Middle frontal gyrus (tissue), 1 donor: ENCODE data around the gene PFN4.
"Not testable (repeated sequence)": the region's sequence is repeated elsewhere in the genome, so short reads cannot be mapped to it uniquely, and the experiment has no call there.

Source experiments
- DNase-seq: peaks from one replicate; pipeline ENCODE4 v3.0.0-alpha.2; 2015; ENCODE audit warnings: low spot score; ENCODE audit errors: extremely low spot score

PFN4 gene

GRCh38 chr2:24111407-24111901 lies 11.7 kb downstream of the PFN4 start:
- no peak for DNase-seq

GRCh38 chr2:24110660-24111303 lies 12.4 kb downstream of the PFN4 start:
- DNase-seq: no peak

GRCh38 chr2:24109431-24109830 lies 13.7 kb downstream of the PFN4 start:
- DNase-seq: not testable (repeated sequence)

DNA sequence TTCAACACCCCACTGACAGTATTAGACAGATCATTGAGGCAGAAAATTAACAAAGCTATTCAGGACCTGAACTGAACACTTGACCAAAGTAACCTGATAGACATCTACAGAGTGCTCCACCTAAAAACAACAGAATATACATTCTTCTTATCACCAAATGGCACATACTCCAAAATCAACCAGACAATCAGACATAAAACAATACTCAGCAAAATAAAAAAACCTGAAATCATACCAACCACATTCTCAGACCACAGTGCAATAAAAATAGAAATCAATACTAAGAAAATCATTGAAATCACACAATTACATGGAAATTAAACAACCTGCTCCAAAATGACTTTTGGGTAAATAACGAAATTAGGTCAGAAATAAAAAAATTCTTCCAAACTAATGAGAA lies 15.8 kb downstream of the PFN4 start:
- DNase-seq: no peak

- no peak for DNase-seq
Measured at GRCh38 chr2:24106786-24107185, 16.3 kb downstream of the PFN4 start.

DNA sequence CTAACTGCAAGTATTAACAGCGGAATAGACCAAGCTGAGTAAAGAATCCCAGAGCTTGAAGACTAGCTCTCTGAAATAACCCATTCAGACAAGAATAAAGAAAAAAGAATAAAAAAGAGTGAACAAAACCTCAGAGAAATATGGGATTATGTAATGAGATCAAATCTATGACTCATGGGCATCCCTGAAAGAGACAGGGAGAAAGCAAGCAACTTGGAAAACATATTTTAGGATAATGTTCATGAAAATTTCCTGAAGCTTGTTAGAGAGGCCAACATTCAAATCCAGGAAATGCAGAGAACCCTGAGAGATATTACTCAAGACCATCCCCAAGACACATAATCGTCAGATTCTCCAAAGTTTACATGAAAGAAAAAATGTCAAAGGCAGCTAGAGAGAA lies 17.3 kb downstream of the PFN4 start:
- DNase-seq: no peak

- no peak for DNase-seq
Measured at GRCh38 chr2:24104906-24105305, 18.2 kb downstream of the PFN4 start.

GRCh38 chr2:24104110-24104650 lies 19.0 kb downstream of the PFN4 start:
- no peak for DNase-seq

DNA sequence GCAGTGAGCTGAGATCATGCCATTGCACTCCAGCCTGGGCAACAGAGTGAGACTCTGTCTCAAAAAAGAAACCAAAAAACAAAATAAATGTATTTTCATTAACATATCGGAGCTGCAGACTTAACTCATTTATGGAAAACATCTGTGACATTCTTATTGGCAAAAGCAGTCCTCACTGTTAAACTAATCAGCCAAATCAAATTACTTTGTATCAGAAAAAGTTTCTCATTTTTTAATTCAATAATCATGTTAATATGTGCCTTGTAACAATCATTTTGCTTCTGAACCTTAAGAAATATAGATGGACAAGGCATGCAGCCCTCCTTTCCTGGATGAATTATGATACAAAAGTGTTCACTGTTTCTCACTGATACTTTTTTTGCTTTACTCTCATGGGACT lies 20.5 kb downstream of the PFN4 start:
- no peak for DNase-seq

GRCh38 chr2:24101992-24102391 lies 21.1 kb downstream of the PFN4 start:
- DNase-seq: no peak

GRCh38 chr2:24100732-24101131 lies 22.4 kb downstream of the PFN4 start:
- DNase-seq: not testable (repeated sequence)

DNA sequence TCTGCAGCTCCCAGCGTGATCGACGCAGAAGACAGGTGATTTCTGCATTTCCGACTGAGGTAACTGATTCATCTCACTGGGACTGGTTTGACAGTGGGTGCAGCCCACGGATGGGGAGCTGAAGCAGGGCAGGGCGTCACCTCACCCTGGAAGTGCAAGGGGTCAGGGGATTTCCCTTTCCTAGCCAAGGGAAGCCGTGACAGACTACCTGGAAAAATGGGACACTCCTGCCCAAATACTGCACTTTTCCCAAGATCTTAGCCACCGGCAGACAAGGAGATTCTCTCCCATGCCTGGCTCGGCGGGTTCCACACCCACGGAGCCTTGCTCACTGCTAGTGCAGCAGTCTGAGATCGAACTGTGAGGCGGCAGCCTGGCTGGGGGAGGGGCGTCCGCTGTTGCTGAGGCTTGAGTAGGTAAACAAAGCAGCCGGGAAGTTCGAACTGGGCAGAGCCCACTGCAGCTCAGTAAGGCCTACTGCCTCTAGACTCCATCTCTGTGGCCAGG lies 27.9 kb downstream of the PFN4 start:
- DNase-seq: not testable (repeated sequence)

GRCh38 chr2:24093270-24093669 lies 29.9 kb downstream of the PFN4 start:
- DNase-seq: not testable (repeated sequence)

- DNase-seq: no peak
Measured at GRCh38 chr2:24088821-24089359, 34.2 kb downstream of the PFN4 start.

DNA sequence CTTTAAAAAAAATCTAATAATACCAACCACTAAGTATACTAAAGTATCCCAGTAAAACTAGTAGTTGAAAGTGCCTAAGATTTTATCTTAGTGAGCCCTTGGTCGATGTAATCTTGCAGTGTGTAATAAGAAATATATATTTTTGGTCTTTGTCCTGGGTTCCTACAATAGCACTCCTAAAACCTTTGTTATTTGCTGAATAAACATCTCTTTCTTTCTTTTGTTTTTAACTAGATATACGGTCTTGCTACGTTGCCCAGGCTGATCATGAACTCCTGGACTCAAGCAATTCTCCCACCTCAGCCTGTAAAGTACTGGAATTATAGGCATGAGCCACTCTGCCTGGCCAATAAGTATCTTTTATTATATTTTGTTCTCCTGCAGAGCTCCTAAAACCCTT lies 36.1 kb downstream of the PFN4 start:
- DNase-seq: no peak

DNA sequence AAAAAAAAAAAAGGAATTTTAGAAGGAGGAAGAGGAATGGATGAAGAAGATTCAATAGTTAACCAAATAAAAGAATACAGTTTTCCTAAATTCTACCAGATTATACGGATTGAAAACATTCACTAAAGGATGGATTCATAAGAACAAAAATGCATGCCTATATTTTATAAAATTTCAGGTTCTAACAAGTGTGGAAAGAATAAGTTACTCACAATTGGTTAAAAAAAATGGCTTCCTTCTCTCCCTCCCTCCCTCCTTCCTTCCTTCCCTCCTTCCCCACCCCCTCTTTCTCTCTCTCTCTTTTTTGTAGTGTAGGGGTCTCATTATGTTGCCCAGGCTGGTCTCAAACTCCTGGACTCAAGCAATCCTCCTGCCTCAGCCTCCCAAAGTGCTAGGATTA lies 36.9 kb downstream of the PFN4 start:
- no peak for DNase-seq

DNA sequence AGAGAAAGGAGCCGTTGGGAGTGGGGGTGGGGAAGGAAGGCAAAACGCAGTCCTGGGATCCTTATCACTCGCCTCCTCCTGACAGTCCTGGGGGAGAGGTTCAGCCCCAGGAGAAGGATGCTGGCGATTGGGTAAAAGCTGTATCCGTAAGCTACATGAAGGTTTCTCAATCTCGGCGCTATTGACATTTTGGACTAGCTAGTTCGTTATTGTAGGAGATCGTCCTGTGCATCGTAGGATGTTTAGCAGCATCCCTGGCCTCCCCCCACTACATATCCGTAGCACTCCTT lies 38.0 kb downstream of the PFN4 start:
- DNase-seq: no peak

- peak; percentile 57 for DNase-seq
Measured at GRCh38 chr2:24084386-24085199, 38.5 kb downstream of the PFN4 start, which contains the start of gene TP53I3. TSS of gene TP53I3 (minus strand) at chr2:24084834. CDS start at chr2:24084326, 508 bp downstream.

GRCh38 chr2:24083567-24084385 lies 39.4 kb downstream of the PFN4 start:
- DNase-seq: no peak

- no peak for DNase-seq
Measured at GRCh38 chr2:24082787-24083566, 40.2 kb downstream of the PFN4 start.
